ENCODE measurements around the gene TM4SF18. TPM values are rescaled to one million over a fixed set of nuclear protein-coding genes. Genes with fewer than 3 reads are reported as not detected.
A peak's percentile ranks its signal among the peaks of the same experiment; 100 is the strongest.

The TM4SF18 gene
- total RNA-seq, 1 donor from 2014 or later: not detected

DNA sequence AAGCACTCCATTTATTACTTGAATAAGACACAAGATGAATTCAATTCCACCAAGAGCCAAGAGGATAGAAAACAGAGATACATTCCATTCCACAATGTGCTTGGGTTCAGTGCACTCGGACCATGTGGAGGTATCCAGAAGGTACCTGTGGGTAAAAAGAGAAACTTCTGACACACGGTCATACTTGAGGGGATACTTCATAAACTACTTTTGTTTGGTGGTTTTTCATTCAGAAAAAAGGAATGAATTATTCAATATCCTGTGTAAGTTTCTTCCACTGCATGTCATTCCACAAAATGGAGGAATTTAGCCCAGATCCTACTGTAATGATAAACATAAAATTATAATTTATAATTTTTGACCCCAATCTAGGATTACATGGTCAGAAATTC is 38.3 kb upstream of the TM4SF18 start:
- H3K79me2 ChIP-seq (ENCODE audit: low read depth): no peaks in the 10 kb centered on the region
- no peak overlapping the region for H3K4me3 ChIP-seq
- no peak overlapping the region for H3K4me3 Mint-ChIP-seq
- no peaks in the 10 kb centered on the region for H3K27me3 ChIP-seq
- no peaks in the 10 kb centered on the region for H3K36me3 Mint-ChIP-seq
- H3K4me2 ChIP-seq: no peak overlapping the region
- H4K20me1 ChIP-seq (ENCODE audit: low read depth): no peaks in the 10 kb centered on the region
- H3F3A ChIP-seq (ENCODE audit: low read depth): peaks cover 29% of the 10 kb centered on the region
- peaks cover 18% of the 10 kb centered on the region for H3K4me1 Mint-ChIP-seq
- H3K27me3 Mint-ChIP-seq (ENCODE audit: insufficient read depth, low read depth): no peaks in the 10 kb centered on the region
- H3K9me3 Mint-ChIP-seq: no peaks in the 10 kb centered on the region
- no peaks in the 10 kb centered on the region for H3K36me3 ChIP-seq
- H3K4me1 ChIP-seq: peaks cover 30% of the 10 kb centered on the region
- no peak for DNase-seq (ENCODE audit: low spot score)
- TF ChIP-seq, protein P1, sequence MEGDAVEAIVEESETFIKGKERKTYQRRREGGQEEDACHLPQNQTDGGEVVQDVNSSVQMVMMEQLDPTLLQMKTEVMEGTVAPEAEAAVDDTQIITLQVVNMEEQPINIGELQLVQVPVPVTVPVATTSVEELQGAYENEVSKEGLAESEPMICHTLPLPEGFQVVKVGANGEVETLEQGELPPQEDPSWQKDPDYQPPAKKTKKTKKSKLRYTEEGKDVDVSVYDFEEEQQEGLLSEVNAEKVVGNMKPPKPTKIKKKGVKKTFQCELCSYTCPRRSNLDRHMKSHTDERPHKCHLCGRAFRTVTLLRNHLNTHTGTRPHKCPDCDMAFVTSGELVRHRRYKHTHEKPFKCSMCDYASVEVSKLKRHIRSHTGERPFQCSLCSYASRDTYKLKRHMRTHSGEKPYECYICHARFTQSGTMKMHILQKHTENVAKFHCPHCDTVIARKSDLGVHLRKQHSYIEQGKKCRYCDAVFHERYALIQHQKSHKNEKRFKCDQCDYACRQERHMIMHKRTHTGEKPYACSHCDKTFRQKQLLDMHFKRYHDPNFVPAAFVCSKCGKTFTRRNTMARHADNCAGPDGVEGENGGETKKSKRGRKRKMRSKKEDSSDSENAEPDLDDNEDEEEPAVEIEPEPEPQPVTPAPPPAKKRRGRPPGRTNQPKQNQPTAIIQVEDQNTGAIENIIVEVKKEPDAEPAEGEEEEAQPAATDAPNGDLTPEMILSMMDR (IDR thresholded peaks at IDR 0.05): no peak
- TF ChIP-seq EZH2phosphoT487 (IDR thresholded peaks at IDR 0.05) (no peak), EZH2 (IDR thresholded peaks at IDR 0.05) (no peak)
- H3K27ac Mint-ChIP-seq: no peak overlapping the region
- no peak overlapping the region for H2AFZ ChIP-seq (replicated peaks)
- no peak overlapping the region for H3K9ac ChIP-seq
- no peaks in the 10 kb centered on the region for H3K9me3 ChIP-seq (ENCODE audit: low read depth)
- no peak overlapping the region for H3K27ac ChIP-seq

DNA sequence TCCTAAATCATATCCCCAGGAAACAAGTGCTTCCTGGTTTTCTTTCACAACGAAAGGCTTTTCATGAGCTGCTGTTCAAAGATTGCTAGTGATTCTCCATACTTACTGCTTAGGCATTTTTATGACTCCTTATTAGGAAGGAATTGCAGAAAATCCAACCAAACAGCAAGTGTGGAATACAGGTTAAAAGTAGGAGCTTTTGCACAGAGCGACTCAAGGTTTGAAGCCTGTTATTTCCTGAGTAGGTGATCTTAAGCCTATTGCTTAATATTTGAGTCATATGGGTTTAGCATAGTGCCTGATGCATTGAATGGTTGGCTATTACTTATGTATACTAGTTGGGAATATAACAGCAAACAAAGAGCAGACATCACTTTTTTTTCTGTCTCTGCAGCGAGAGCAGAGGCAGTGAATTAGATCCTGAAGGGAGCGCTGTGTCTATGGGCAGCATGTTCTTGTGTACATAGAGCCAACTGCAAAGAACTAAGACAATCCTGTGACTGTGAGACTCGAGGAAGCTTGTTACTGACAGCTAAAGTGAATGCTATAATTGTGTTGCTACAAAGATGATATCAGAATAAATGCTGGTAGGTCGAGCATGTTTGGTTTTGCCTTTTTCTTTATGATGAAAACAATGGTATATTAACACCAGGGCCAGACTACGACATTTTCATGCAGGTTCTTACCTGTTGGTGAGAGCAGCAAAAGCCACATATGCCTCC is 37.7 kb upstream of the TM4SF18 start:
- no peaks in the 10 kb centered on the region for H3K9me3 ChIP-seq (ENCODE audit: low read depth)
- DNase-seq (ENCODE audit: low spot score): peak; percentile 15
- H3K27me3 ChIP-seq: no peaks in the 10 kb centered on the region
- no peak for TF ChIP-seq EZH2phosphoT487 (IDR thresholded peaks at IDR 0.05)
- TF ChIP-seq, protein P1 (IDR thresholded peaks at IDR 0.05): peak; percentile 14
- peaks cover 16% of the 10 kb centered on the region for H3K4me1 Mint-ChIP-seq
- no peak overlapping the region for H2AFZ ChIP-seq (replicated peaks)
- no peaks in the 10 kb centered on the region for H3K27me3 Mint-ChIP-seq (ENCODE audit: insufficient read depth, low read depth)
- H3K27ac Mint-ChIP-seq: no peak overlapping the region
- H3K4me3 Mint-ChIP-seq: no peak overlapping the region
- no peaks in the 10 kb centered on the region for H3K9me3 Mint-ChIP-seq
- H3K9ac ChIP-seq: no peak overlapping the region
- H4K20me1 ChIP-seq (ENCODE audit: low read depth): no peaks in the 10 kb centered on the region
- H3K36me3 Mint-ChIP-seq: no peaks in the 10 kb centered on the region
- H3K4me2 ChIP-seq: peak overlapping the region; percentile 51
- peaks cover 29% of the 10 kb centered on the region for H3F3A ChIP-seq (ENCODE audit: low read depth)
- no peaks in the 10 kb centered on the region for H3K79me2 ChIP-seq (ENCODE audit: low read depth)
- no peak overlapping the region for H3K4me3 ChIP-seq
- no peak overlapping the region for H3K27ac ChIP-seq
- no peaks in the 10 kb centered on the region for H3K36me3 ChIP-seq
- H3K4me1 ChIP-seq: peaks cover 30% of the 10 kb centered on the region

DNA sequence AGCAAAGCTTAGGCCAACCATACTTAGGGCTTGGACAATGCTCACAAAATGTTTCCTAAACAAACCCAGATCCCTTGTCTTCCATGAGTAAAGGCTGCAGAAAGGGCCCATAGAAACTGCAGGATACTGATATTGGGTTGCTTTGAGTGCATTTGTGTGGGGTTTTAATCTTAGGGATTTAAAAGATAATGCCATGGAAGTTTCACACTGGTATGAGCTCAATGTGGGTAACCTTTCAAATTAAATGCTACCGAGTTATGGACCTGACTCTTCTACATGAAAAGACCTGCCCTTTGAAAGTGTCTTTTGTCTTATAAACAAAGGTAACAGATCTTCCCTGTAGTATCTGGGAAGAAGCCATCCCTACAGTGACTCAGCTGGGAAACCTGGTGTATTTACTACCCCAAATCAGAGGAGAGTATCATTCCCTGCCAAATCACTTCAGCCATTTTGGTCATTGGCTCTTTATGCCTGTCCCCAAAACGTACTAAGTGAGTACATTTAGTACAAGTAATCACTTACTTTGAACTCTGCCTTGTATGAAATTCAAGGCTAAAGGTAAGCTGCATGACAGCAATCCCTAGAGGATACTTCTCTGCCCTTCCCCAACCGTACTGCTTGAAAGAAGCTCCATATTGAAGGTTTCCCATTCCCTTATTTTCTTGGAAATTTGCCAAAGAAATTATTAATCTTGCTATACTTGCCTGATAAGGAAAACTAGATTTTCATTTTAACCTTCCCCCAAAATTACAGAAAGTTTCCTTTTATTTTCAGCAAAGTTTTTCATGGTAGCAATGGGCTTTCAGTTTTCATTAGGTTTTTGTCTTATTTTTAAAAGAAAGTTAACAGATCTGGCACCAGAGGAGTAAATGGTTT is 36.8 kb upstream of the TM4SF18 start:
- Histone ChIP-seq H3K9ac (no peak overlapping the region), H3K27ac (peak overlapping the region; percentile 41), H2AFZ (replicated peaks) (no peak overlapping the region), H3K4me3 (no peak overlapping the region), H3K36me3 (no peaks in the 10 kb centered on the region), H3K79me2 (ENCODE audit: low read depth) (no peaks in the 10 kb centered on the region), H3K27me3 (no peaks in the 10 kb centered on the region), H3F3A (ENCODE audit: low read depth) (peaks cover 29% of the 10 kb centered on the region), H3K4me2 (peak overlapping the region; percentile 51), H4K20me1 (ENCODE audit: low read depth) (no peaks in the 10 kb centered on the region), H3K4me1 (peaks cover 30% of the 10 kb centered on the region), H3K9me3 (ENCODE audit: low read depth) (no peaks in the 10 kb centered on the region)
- DNase-seq (ENCODE audit: low spot score): peak; percentile 63
- Mint-ChIP-seq H3K27ac (no peak overlapping the region), H3K4me1 (peaks cover 16% of the 10 kb centered on the region), H3K4me3 (no peak overlapping the region), H3K9me3 (no peaks in the 10 kb centered on the region), H3K36me3 (no peaks in the 10 kb centered on the region), H3K27me3 (ENCODE audit: insufficient read depth, low read depth) (peaks cover 3% of the 10 kb centered on the region)
- TF ChIP-seq EZH2 (IDR thresholded peaks at IDR 0.05): no peak
- peak; percentile 95 for TF ChIP-seq EZH2phosphoT487 (IDR thresholded peaks at IDR 0.05)
- TF ChIP-seq, protein P1 (IDR thresholded peaks at IDR 0.05): no peak

All from neural progenitor cell (in vitro differentiated cells).